ENCODE data around the gene HSDL2.
"Not testable (repeated sequence)": the region's sequence is repeated elsewhere in the genome, so short reads cannot be mapped to it uniquely, and the experiment has no call there.

HSDL2 gene

GRCh38 chr9:112503170-112503569 is 123.3 kb downstream of the HSDL2 start:
- DNase-seq: no peak

- no peak for DNase-seq
Observed at GRCh38 chr9:112505086-112505485, 125.2 kb downstream of the HSDL2 start.

- no peak for DNase-seq
Observed at GRCh38 chr9:112505607-112506006, 125.7 kb downstream of the HSDL2 start.

- DNase-seq: no peak
Observed at GRCh38 chr9:112506571-112506970, 126.7 kb downstream of the HSDL2 start.

GRCh38 chr9:112507001-112507680 is 127.2 kb downstream of the HSDL2 start:
- DNase-seq: no peak

GRCh38 chr9:112508377-112508776 is 128.5 kb downstream of the HSDL2 start:
- DNase-seq: peak; percentile 36

- not testable (repeated sequence) for DNase-seq
Observed at GRCh38 chr9:112512377-112512776, 132.5 kb downstream of the HSDL2 start.

- no peak for DNase-seq
Observed at GRCh38 chr9:112516769-112517168, 136.9 kb downstream of the HSDL2 start.

GRCh38 chr9:112520069-112520468 is 140.2 kb downstream of the HSDL2 start:
- DNase-seq: no peak

- no peak for DNase-seq
Observed at GRCh38 chr9:112520656-112521055, 140.7 kb downstream of the HSDL2 start.

All from NCI-H526 treated with DMSO at 0.1 percent for 48 hours (cell line).